NB4 (cell line): ENCODE results near the gene DEGS1.

Experiments used
- CTCF ChIP-seq: IDR thresholded peaks from one replicate; pipeline ENCODE4 v1.5.1; 2012; ENCODE audit warnings: low read depth, low read length
- MAX ChIP-seq: IDR thresholded peaks from 2 replicates; pipeline ENCODE4 v1.6.1; 2011; ENCODE audit warnings: low read depth, low read length
- MYC ChIP-seq: IDR thresholded peaks from 2 replicates; pipeline ENCODE4 v1.6.1; 2011; ENCODE audit warnings: low read depth, low read length

- TF ChIP-seq MYC: no peak
- no peak for TF ChIP-seq CTCF
- no peak for TF ChIP-seq MAX
Measured at GRCh38 chr1:224182057-224182865, 779 bp upstream of the DEGS1 start.
